Adrenal gland (tissue), 5 donors: ENCODE results near the gene CENPP.

Source experiments
- POLR2A ChIP-seq, 2 donors: fragments of 450-650 bp; IDR thresholded peaks; one replicate each; pipeline ENCODE4 v1.6.1; 2017; ENCODE audit warnings: antibody characterized with exemption in 2 of 2, mild to moderate bottlenecking in 2 of 2, moderate library complexity in 1 of 2
- TF ChIP-seq, protein P1 (sequence below), 6 experiments: fragments of 450-650 bp in 4 of 6; fragments of 200-600 bp in 2 of 6; sonication (generic) in 1 of 6; IDR thresholded peaks; 1 replicate in 5 of 6; 2 replicates in 1 of 6; pipeline versions ENCODE4 v1.5.1 to v1.8.0; 2016 to 2021; ENCODE audit warnings: antibody characterized with exemption in 6 of 6, mild to moderate bottlenecking in 2 of 6, moderate library complexity in 1 of 6
- donor health status: DM: no; HTN: no; CAD: no.

DNA sequence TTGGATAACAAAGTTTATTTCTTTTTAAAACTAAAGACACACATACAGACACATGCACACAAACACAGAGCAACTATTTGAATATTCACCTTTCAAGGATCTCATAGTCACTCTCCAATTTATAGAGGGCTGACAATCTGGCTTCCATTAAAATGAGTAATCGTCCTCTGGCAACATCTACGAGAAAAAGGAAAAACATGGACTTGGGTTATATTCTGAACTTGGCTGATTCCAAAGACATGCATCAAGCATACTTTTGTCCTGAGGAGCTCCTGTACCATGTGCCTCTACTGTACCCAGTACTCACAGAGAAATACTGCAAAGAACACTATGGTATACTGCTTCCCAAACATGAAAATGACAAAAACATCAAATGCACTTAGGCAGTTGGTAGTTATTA, 47.6 kb upstream of the CENPP start:
- TF ChIP-seq, protein P1, sequence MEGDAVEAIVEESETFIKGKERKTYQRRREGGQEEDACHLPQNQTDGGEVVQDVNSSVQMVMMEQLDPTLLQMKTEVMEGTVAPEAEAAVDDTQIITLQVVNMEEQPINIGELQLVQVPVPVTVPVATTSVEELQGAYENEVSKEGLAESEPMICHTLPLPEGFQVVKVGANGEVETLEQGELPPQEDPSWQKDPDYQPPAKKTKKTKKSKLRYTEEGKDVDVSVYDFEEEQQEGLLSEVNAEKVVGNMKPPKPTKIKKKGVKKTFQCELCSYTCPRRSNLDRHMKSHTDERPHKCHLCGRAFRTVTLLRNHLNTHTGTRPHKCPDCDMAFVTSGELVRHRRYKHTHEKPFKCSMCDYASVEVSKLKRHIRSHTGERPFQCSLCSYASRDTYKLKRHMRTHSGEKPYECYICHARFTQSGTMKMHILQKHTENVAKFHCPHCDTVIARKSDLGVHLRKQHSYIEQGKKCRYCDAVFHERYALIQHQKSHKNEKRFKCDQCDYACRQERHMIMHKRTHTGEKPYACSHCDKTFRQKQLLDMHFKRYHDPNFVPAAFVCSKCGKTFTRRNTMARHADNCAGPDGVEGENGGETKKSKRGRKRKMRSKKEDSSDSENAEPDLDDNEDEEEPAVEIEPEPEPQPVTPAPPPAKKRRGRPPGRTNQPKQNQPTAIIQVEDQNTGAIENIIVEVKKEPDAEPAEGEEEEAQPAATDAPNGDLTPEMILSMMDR (IDR thresholded peaks at IDR 0.05): no peak
- TF ChIP-seq POLR2A (IDR thresholded peaks at IDR 0.05): no peak
